Mucosa of rectum (tissue), 2 donors: Measurements from ENCODE around the gene STX4.

Source experiments
- H3K27ac ChIP-seq, 2 donors: one replicate each; pipeline ENCODE4 v1.7.0; 2013; ENCODE audit warnings: inconsistent platforms in 2 of 2, low read depth in 2 of 2, low read length in 2 of 2
- H3K27me3 ChIP-seq, 2 donors: one replicate each; pipeline ENCODE4 v1.7.0; 2013; ENCODE audit warnings: low read length in 2 of 2; ENCODE audit not compliant: control insufficient read depth in 2 of 2, insufficient read depth in 2 of 2
- H3K36me3 ChIP-seq, 2 donors: one replicate each; pipeline ENCODE4 v1.7.0; 2013; ENCODE audit warnings: low read length in 2 of 2; ENCODE audit not compliant: control insufficient read depth in 2 of 2, insufficient read depth in 2 of 2
- H3K4me1 ChIP-seq, 2 donors: one replicate each; pipeline ENCODE4 v1.7.0; 2013; ENCODE audit warnings: low read length in 2 of 2, mild to moderate bottlenecking in 1 of 2; ENCODE audit not compliant: control insufficient read depth in 2 of 2, insufficient read depth in 2 of 2
- H3K4me3 ChIP-seq, 2 donors: one replicate each; pipeline ENCODE4 v1.7.0; 2013; ENCODE audit warnings: low read length in 2 of 2
- H3K9ac ChIP-seq, 2 donors: one replicate each; pipeline ENCODE4 v1.7.0; 2013; ENCODE audit warnings: low read length in 2 of 2, low read depth in 1 of 2, mild to moderate bottlenecking in 1 of 2
- H3K9me3 ChIP-seq, 2 donors: one replicate each; pipeline ENCODE4 v1.7.0; 2013; ENCODE audit warnings: low read length in 2 of 2; ENCODE audit not compliant: control insufficient read depth in 2 of 2
- donor health status: healthy.
- donor health status: Normal muscosa, but diverticular disease.

The STX4 gene

GRCh38 chr16:31043352-31043751, 10.0 kb downstream of the STX4 start:
- no peaks in the 10 kb centered on the region for H3K27me3 ChIP-seq
- H3K9me3 ChIP-seq, result no peaks in the 10 kb centered on the region
- no peak overlapping the region for H3K27ac ChIP-seq
- H3K9ac ChIP-seq, result no peak overlapping the region
- H3K4me3 ChIP-seq, result no peak overlapping the region
- no peaks in the 10 kb centered on the region for H3K4me1 ChIP-seq
- peaks cover 20 to 21% of the 10 kb centered on the region in 2 donors for H3K36me3 ChIP-seq

DNA sequence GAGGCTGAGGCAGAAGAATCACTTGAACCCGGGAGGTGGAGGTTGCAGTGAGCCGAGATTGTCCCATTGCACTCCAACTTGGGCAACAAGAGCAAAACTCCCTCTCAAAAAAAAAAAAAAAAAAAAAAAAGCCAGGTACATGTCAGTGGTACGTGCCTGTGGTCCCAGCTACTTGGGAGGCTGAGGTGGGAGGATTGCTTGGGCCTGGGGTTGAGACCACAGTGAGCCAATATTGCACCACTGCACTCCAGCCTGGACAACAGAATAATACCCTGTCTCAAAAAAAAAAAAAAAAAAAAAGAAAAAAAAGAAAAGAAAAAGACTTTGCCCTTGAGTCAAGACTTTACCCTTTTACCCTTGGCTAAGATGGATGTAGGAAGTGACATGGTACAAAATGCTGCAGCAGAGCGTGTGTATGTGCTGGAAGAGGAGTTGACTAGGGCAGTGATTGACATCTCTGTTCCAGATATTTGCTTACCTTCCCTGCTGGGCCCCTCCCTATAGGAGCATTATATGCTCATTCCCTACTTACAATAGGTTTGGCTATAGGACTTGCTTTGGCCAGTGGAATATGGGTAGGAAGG, 10.6 kb downstream of the STX4 start:
- Histone ChIP-seq H3K9ac (no peak overlapping the region), H3K4me3 (no peak overlapping the region), H3K27ac (no peak overlapping the region), H3K4me1 (no peaks in the 10 kb centered on the region), H3K9me3 (no peaks in the 10 kb centered on the region), H3K36me3 (peaks cover 14 to 15% of the 10 kb centered on the region in 2 donors), H3K27me3 (no peaks in the 10 kb centered on the region)

- H3K4me1 ChIP-seq, result no peaks in the 10 kb centered on the region
- no peak overlapping the region for H3K27ac ChIP-seq
- no peaks in the 10 kb centered on the region for H3K27me3 ChIP-seq
- H3K9ac ChIP-seq, result no peak overlapping the region
- H3K36me3 ChIP-seq, result no peaks in the 10 kb centered on the region
- H3K4me3 ChIP-seq, result no peak overlapping the region
- H3K9me3 ChIP-seq, result no peaks in the 10 kb centered on the region
Measured at GRCh38 chr16:31050280-31051030, 17.1 kb downstream of the STX4 start.

DNA sequence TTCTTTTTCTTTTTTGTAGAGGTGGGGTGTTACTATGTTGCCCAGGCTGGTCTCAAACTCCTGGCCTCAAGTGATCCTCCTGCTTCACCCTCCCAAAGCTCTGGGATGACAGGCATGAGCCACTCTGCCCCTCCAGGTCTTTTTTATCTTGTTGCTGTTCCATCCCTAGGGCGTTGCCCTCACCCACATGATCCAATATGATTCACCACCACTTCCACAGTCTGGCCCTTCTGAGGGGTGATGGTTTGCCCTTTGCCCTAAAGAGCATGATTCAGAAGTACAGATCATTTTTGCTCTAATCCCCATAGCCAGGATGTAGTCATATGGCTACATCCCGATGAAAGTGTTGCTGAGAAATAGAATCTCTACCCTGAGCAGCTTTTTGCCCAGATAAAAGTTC, 18.8 kb downstream of the STX4 start:
- Histone ChIP-seq H3K36me3 (no peaks in the 10 kb centered on the region), H3K9me3 (no peaks in the 10 kb centered on the region), H3K27ac (no peak overlapping the region), H3K27me3 (no peaks in the 10 kb centered on the region), H3K4me3 (no peak overlapping the region), H3K9ac (no peak overlapping the region), H3K4me1 (no peaks in the 10 kb centered on the region)

DNA sequence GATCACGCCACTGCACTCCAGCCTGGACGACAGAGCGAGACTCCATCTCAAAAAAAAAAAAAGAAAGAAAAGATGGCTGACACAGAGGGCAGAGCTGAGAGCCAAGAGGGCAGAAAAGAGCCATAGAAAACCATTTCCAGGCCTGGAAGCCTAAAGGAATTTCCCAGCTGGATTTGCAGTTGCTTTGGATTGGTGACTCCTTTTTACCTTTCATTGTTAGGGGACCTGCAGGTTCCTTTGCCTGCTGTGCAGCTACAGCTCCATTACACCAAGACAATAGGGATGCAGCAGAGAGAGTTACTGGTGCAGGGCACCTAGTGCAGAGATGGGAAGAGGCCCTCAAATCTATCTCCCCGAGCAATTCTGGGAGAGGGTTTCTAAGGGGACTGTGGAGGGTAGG, 22.3 kb downstream of the STX4 start:
- Histone ChIP-seq H3K27ac (no peak overlapping the region), H3K9ac (no peak overlapping the region), H3K9me3 (no peaks in the 10 kb centered on the region), H3K27me3 (no peaks in the 10 kb centered on the region), H3K4me3 (no peak overlapping the region), H3K4me1 (no peaks in the 10 kb centered on the region), H3K36me3 (peaks cover 0 to 1% of the 10 kb centered on the region in 2 donors)

GRCh38 chr16:31061126-31061812, 27.9 kb downstream of the STX4 start:
- Histone ChIP-seq H3K27ac (no peak overlapping the region), H3K4me3 (no peak overlapping the region), H3K9ac (no peak overlapping the region), H3K4me1 (peaks cover 2 to 4% of the 10 kb centered on the region in 2 donors), H3K27me3 (no peaks in the 10 kb centered on the region), H3K36me3 (peaks cover 13 to 20% of the 10 kb centered on the region in 2 donors), H3K9me3 (no peaks in the 10 kb centered on the region)

GRCh38 chr16:31061813-31062440, 28.6 kb downstream of the STX4 start:
- peaks cover 13 to 20% of the 10 kb centered on the region in 2 donors for H3K36me3 ChIP-seq
- no peaks in the 10 kb centered on the region for H3K9me3 ChIP-seq
- no peaks in the 10 kb centered on the region for H3K27me3 ChIP-seq
- H3K9ac ChIP-seq, result no peak overlapping the region
- no peak overlapping the region for H3K4me3 ChIP-seq
- H3K4me1 ChIP-seq, result peaks cover 2 to 4% of the 10 kb centered on the region in 2 donors
- H3K27ac ChIP-seq, result no peak overlapping the region

- H3K9ac ChIP-seq, result no peak overlapping the region
- H3K27ac ChIP-seq, result no peak overlapping the region
- H3K4me1 ChIP-seq, result peaks cover 2 to 4% of the 10 kb centered on the region in 2 donors
- no peaks in the 10 kb centered on the region for H3K9me3 ChIP-seq
- H3K36me3 ChIP-seq, result peaks cover 13 to 20% of the 10 kb centered on the region in 2 donors
- H3K4me3 ChIP-seq, result no peak overlapping the region
- no peaks in the 10 kb centered on the region for H3K27me3 ChIP-seq
Measured at GRCh38 chr16:31063495-31063842, 30.1 kb downstream of the STX4 start.

DNA sequence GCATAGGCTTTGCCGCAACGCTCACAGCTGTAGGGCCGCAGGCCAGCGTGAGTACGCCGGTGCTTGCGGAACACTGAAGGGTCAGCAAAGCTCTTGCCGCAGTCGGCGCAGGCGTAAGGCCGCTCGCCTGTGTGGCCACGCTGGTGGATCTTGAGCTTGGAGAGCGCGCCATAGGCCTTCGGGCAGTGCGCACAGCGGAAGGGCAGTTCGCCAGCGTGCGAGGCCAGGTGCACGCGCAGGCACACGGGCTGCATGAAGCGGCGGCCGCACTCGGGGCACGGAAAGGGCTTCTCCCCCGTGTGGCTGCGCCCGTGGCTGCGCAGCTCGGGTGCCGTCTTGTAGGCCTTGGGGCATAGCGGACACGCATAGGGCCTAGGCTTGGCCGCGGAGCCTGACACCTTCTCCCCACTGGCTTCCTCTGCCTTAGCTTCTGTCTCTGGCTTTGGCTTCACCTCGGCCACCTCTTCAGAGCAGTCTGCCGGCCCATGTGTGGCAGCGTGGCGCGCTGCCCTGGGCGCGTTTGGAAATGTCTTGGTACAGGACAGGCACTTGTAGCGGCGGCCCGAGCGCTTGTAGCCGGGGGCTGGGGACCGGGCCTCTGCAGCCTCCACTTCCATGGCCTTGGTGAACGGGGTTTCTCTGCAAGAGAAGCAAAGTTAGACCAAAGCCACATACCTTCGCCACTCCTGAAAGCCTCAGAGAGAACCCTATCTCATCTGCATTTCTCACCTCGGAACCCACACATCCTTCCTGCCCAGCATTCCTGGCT, 30.7 kb downstream of the STX4 start:
- Histone ChIP-seq H3K27ac (peak overlapping the region in 1 of 2 donors; percentile 38), H3K36me3 (peaks cover 13 to 20% of the 10 kb centered on the region in 2 donors), H3K4me3 (no peak overlapping the region), H3K9ac (no peak overlapping the region), H3K4me1 (peaks cover 2 to 4% of the 10 kb centered on the region in 2 donors), H3K27me3 (no peaks in the 10 kb centered on the region), H3K9me3 (no peaks in the 10 kb centered on the region)
